IMR-90 (cell line): ENCODE measurements around the gene ENDOD1. TPM values are rescaled to one million over a fixed set of nuclear protein-coding genes. Genes with fewer than 3 reads are reported as not detected.

Source experiments
- ATAC-seq: fragments of 200-7000 bp; cut with Tn5 transposase; 2 replicates; pipeline ENCODE4 v1.9.1; 2020; ENCODE audit warnings: low read depth, mild to moderate bottlenecking, moderate library complexity
- BruUV-seq: library from RNA; stranded (reverse); fragments of 400-500 nt; replicated peaks from 2 replicates; lab custom pipeline; 2021; lab: Mats Ljungman, UMichigan
- CTCF ChIA-PET: fragments of 300-600 bp; formaldehyde crosslinking; extraction: SDS; loops from one replicate; lab custom pipeline; 2021; ENCODE audit warnings: antibody characterized with exemption; lab: Yijun Ruan, JAX
- POLR2A ChIA-PET: fragments of 300-600 bp; sonication (Branson Sonifier 250); formaldehyde crosslinking; loops from one replicate; lab custom pipeline; 2022; ENCODE audit warnings: antibody characterized with exemption; ENCODE audit not compliant: unreplicated experiment; lab: Charles Lee
- DNase-seq: peaks from one replicate; pipeline ENCODE4 v3.0.0; 2013
- H2AFZ ChIP-seq: replicated peaks from 2 replicates; pipeline ENCODE3; 2013; ENCODE audit warnings: low read length, mild to moderate bottlenecking; ENCODE audit not compliant: poor library complexity
- H2AK5ac ChIP-seq: 2 replicates; pipeline ENCODE4 v1.6.1; 2013; ENCODE audit warnings: low read depth, low read length, inconsistent platforms
- H2AK9ac ChIP-seq: replicated peaks from 2 replicates; pipeline ENCODE3; 2013; ENCODE audit warnings: mild to moderate bottlenecking, low read depth, low read length, moderate library complexity; ENCODE audit not compliant: poor library complexity
- H2BK120ac ChIP-seq: 2 replicates; pipeline ENCODE4 v1.6.1; 2013; ENCODE audit warnings: low read depth, low read length, inconsistent platforms
- H2BK15ac ChIP-seq: 3 replicates; pipeline ENCODE4 v1.6.1; 2013; ENCODE audit warnings: low read depth, low read length, inconsistent platforms
- H2BK20ac ChIP-seq: 2 replicates; pipeline ENCODE4 v1.6.1; 2013; ENCODE audit warnings: low read depth, mild to moderate bottlenecking, inconsistent platforms, low read length, moderate library complexity
- H2BK5ac ChIP-seq: 2 replicates; pipeline ENCODE4 v1.6.1; 2013; ENCODE audit warnings: mild to moderate bottlenecking, low read depth, low read length, inconsistent platforms; ENCODE audit not compliant: poor library complexity, severe bottlenecking
- H3K14ac ChIP-seq: replicated peaks from 2 replicates; pipeline ENCODE4 v1.6.1; 2013; ENCODE audit warnings: low read depth, low read length, inconsistent platforms
- H3K18ac ChIP-seq: 2 replicates; pipeline ENCODE4 v1.6.1; 2013; ENCODE audit warnings: low read depth, low read length, control low read depth
- H3K23ac ChIP-seq: 2 replicates; pipeline ENCODE4 v1.6.1; 2013; ENCODE audit warnings: low read depth, low read length, inconsistent platforms
- H3K27ac ChIP-seq: 2 replicates; pipeline ENCODE4 v1.5.1; 2013; ENCODE audit warnings: mild to moderate bottlenecking, control low read depth, low read length; ENCODE audit not compliant: insufficient read depth
- H3K27me3 ChIP-seq: 2 replicates; pipeline ENCODE4 v1.6.1; 2013; ENCODE audit warnings: low read length; ENCODE audit not compliant: control insufficient read depth, insufficient read depth
- H3K36me3 ChIP-seq: 2 replicates; pipeline ENCODE4 v1.6.1; 2013; ENCODE audit warnings: low read length, mixed read lengths; ENCODE audit not compliant: control insufficient read depth, insufficient read depth
- H3K4ac ChIP-seq: 2 replicates; pipeline ENCODE4 v1.6.1; 2013; ENCODE audit warnings: low read depth, low read length, inconsistent platforms
- H3K4me1 ChIP-seq: 2 replicates; pipeline ENCODE4 v1.6.1; 2013; ENCODE audit warnings: low read length, mixed read lengths; ENCODE audit not compliant: control insufficient read depth, insufficient read depth
- H3K4me2 ChIP-seq: 2 replicates; pipeline ENCODE4 v1.6.1; 2013; ENCODE audit warnings: low read depth, mild to moderate bottlenecking, control low read depth, low read length, moderate library complexity
- H3K4me3 ChIP-seq: 2 replicates; pipeline ENCODE4 v1.5.1; 2013; ENCODE audit warnings: low read depth, mild to moderate bottlenecking, control low read depth, low read length, moderate library complexity; ENCODE audit not compliant: insufficient read depth
- H3K56ac ChIP-seq: 2 replicates; pipeline ENCODE4 v1.6.1; 2013; ENCODE audit warnings: low read length, inconsistent platforms; ENCODE audit not compliant: insufficient read depth; ENCODE audit errors: extremely low read depth
- H3K79me1 ChIP-seq, 2 experiments: 2 replicates each; pipeline ENCODE4 v1.6.1; 2013; ENCODE audit warnings: low read length in 2 of 2, inconsistent platforms in 1 of 2, low read depth in 1 of 2
- H3K9ac ChIP-seq: 2 replicates; pipeline ENCODE4 v1.6.1; 2013; ENCODE audit warnings: low read depth, low read length, control low read depth
- H3K9me1 ChIP-seq: 2 replicates; pipeline ENCODE4 v1.6.1; 2013; ENCODE audit warnings: low read length, inconsistent platforms; ENCODE audit not compliant: insufficient read depth
- H3K9me3 ChIP-seq: 2 replicates; pipeline ENCODE4 v1.6.1; 2013; ENCODE audit warnings: low read length; ENCODE audit not compliant: control insufficient read depth, insufficient read depth
- H4K20me1 ChIP-seq: 2 replicates; pipeline ENCODE4 v1.6.1; 2013; ENCODE audit warnings: low read length, inconsistent platforms; ENCODE audit not compliant: insufficient read depth
- H4K5ac ChIP-seq: 2 replicates; pipeline ENCODE4 v1.6.1; 2013; ENCODE audit warnings: mild to moderate bottlenecking, low read depth, low read length, control low read depth
- H4K8ac ChIP-seq, 2 experiments: 2 replicates each; pipeline ENCODE4 v1.6.1; 2013; ENCODE audit warnings: low read depth in 2 of 2, low read length in 2 of 2, control low read depth in 1 of 2, inconsistent platforms in 1 of 2
- H4K91ac ChIP-seq: 2 replicates; pipeline ENCODE4 v1.6.1; 2013; ENCODE audit warnings: low read depth, low read length, inconsistent platforms; ENCODE audit not compliant: insufficient read depth
- BHLHE40 ChIP-seq: fragments of 150-350 bp; IDR thresholded peaks from 2 replicates; pipeline ENCODE4 v1.6.1; 2016; ENCODE audit warnings: mild to moderate bottlenecking, low read depth, low read length
- CEBPB ChIP-seq: IDR thresholded peaks from 2 replicates; pipeline ENCODE4 v1.6.1; 2012; ENCODE audit warnings: low read depth, low read length, improper control_type of control experiment
- CTCF ChIP-seq: conservative IDR thresholded peaks from 2 replicates; pipeline ENCODE4 v1.5.1; 2012; ENCODE audit warnings: mild to moderate bottlenecking, low read depth, low read length, improper control_type of control experiment
- ELK1 ChIP-seq: fragments of 150-350 bp; IDR thresholded peaks from 2 replicates; pipeline ENCODE4 v1.6.1; 2016; ENCODE audit warnings: low read depth, mild to moderate bottlenecking, low read length, moderate library complexity, borderline replicate concordance
- MAFK ChIP-seq: IDR thresholded peaks from 2 replicates; pipeline ENCODE4 v1.6.1; 2012; ENCODE audit warnings: low read depth, low read length, improper control_type of control experiment
- MAZ ChIP-seq: IDR thresholded peaks from 2 replicates; pipeline ENCODE4 v1.6.1; 2012; ENCODE audit warnings: low read depth, mild to moderate bottlenecking, low read length, improper control_type of control experiment, moderate library complexity, borderline replicate concordance
- MXI1 ChIP-seq: IDR thresholded peaks from 2 replicates; pipeline ENCODE4 v1.6.1; 2012; ENCODE audit warnings: low read depth, mild to moderate bottlenecking, low read length, moderate library complexity, borderline replicate concordance
- NFE2L2 ChIP-seq: fragments of 150-350 bp; IDR thresholded peaks from 2 replicates; pipeline ENCODE4 v1.6.1; 2016; ENCODE audit warnings: low read depth, mild to moderate bottlenecking, low read length
- POLR2A ChIP-seq: IDR thresholded peaks from 2 replicates; pipeline ENCODE4 v1.6.1; 2012; ENCODE audit warnings: mild to moderate bottlenecking, low read depth, low read length
- RAD21 ChIP-seq: IDR thresholded peaks from 2 replicates; pipeline ENCODE4 v1.6.1; 2012; ENCODE audit warnings: low read length, improper control_type of control experiment
- RCOR1 ChIP-seq: IDR thresholded peaks from 2 replicates; pipeline ENCODE4 v1.6.1; 2012; ENCODE audit warnings: mild to moderate bottlenecking, low read length, improper control_type of control experiment; ENCODE audit not compliant: insufficient replicate concordance
- RFX5 ChIP-seq: IDR thresholded peaks from 2 replicates; pipeline ENCODE4 v1.8.0; 2012; ENCODE audit warnings: low read depth, mild to moderate bottlenecking, low read length, moderate library complexity
- SMC3 ChIP-seq: fragments of 150-350 bp; IDR thresholded peaks from 2 replicates; pipeline ENCODE4 v1.6.1; 2016; ENCODE audit warnings: low read depth, mild to moderate bottlenecking, antibody characterized with exemption, low read length, moderate library complexity
- USF2 ChIP-seq: fragments of 150-350 bp; IDR thresholded peaks from 2 replicates; pipeline ENCODE4 v1.6.1; 2017; ENCODE audit warnings: mild to moderate bottlenecking, antibody characterized with exemption, low read length, low read depth
- WGBS, 2 experiments: methylation state at CpG; one replicate each; pipeline versions ENCODE4 v1.1.5 to v1.1.7; 2013; ENCODE audit warnings: missing lambda C conversion rate in 2 of 2; ENCODE audit not compliant: insufficient read length in 1 of 2; ENCODE audit errors: extremely low coverage in 2 of 2; 5-methylcytosine and 5-hydroxymethylcytosine counted together
- dilution Hi-C: fragments of 300-500 bp; cut with HindIII; formaldehyde crosslinking; loops from one replicate; pipeline ENCODE4 v1.14.3; 2018; ENCODE audit warnings: low sequenced_read_pairs; ENCODE audit not compliant: unreplicated experiment
- in situ Hi-C: fragments of 300-500 bp; cut with MboI; formaldehyde crosslinking; loops from 3 replicates; pipeline ENCODE4 v1.14.3; 2019; ENCODE audit warnings: low sequenced_read_pairs, inconsistent platforms, mixed read lengths
- intact Hi-C: fragments of 100-400 bp; cut with micrococcal nuclease; formaldehyde crosslinking; loops from 2 replicates; pipeline ENCODE4 v1.10.0; 2022
- polyA plus RNA-seq, 3 experiments: library from polyadenylated mRNA; depleted of rRNA; stranded (reverse); fragments of >200 nt; gene quantifications; 2 replicates each; pipeline ENCODE4 v1.2.3, GENCODE V29; 2012; ENCODE audit warnings: low replicate concordance in 1 of 3
- total RNA-seq: library from RNA; depleted of rRNA; stranded (reverse); fragments of >200 nt; gene quantifications from 2 replicates; pipeline ENCODE4 v1.2.3, GENCODE V29; 2012

The ENDOD1 gene
- total and polyA plus RNA-seq, 2 of the 4 experiments (the other 2 are of a cell fraction): 7.0 to 17.6 TPM

- Histone ChIP-seq H3K27ac (no peak overlapping the region), H4K8ac (no peak overlapping the region), H4K20me1 (no peaks in the 10 kb centered on the region), H3K56ac (no peak overlapping the region), H3K4ac (no peak overlapping the region), H2AK9ac (no peak overlapping the region), H3K23ac (no peak overlapping the region), H3K4me2 (no peak overlapping the region), H2BK120ac (no peak overlapping the region), H3K36me3 (no peaks in the 10 kb centered on the region), H4K91ac (no peak overlapping the region), H3K9me3 (no peaks in the 10 kb centered on the region), H3K4me3 (no peak overlapping the region), H3K18ac (no peak overlapping the region), H4K5ac (no peak overlapping the region), H2AFZ (no peak overlapping the region), H2BK5ac (no peak overlapping the region), H2AK5ac (no peak overlapping the region; the same call in 1 of the 2 replicates), H2BK20ac (no peak overlapping the region), H3K27me3 (no peaks in the 10 kb centered on the region), H3K4me1 (peaks cover 10% of the 10 kb centered on the region), H2BK15ac (no peak overlapping the region), H3K9me1 (peaks cover 6% of the 10 kb centered on the region; the same call in 1 of the 2 replicates), H3K14ac (no peak overlapping the region), H3K79me1 (no peaks in the 10 kb centered on the region), H3K9ac (no peak overlapping the region)
- POLR2A ChIA-PET: no interaction called here
- dilution Hi-C loops (no loop called here), intact Hi-C loops (no loop called here), in situ Hi-C loops (no loop called here)
- ATAC-seq (no peak), DNase-seq (no peak)
- CTCF ChIA-PET: interaction anchor here (0.7 kb wide), 1 partner anchor 552 kb away, joined by 3 read pairs; no protein-coding TSS in a partner anchor
- 79% methylated on average over 5 of the region's 7 CpGs; no CpG with 5 or more reads in 1 of the 2 experiments for WGBS, 2 experiments
- BruUV-seq: no TSS peak
- TF ChIP-seq ELK1 (no peak), BHLHE40 (no peak), MAZ (no peak), CTCF (no peak), POLR2A (no peak), RCOR1 (no peak), MXI1 (no peak), MAFK (no peak), CEBPB (no peak), RAD21 (no peak), RFX5 (no peak), SMC3 (no peak), NFE2L2 (no peak), USF2 (no peak)
Observed at GRCh38 chr11:95144313-95145235, 54.9 kb downstream of the ENDOD1 start.
